HepG2 (cell line): ENCODE data around the gene ARHGEF16. TPM values are rescaled to one million over a fixed set of nuclear protein-coding genes. Genes with fewer than 3 reads are reported as not detected.

Experiments
- AHDC1 ChIP-seq: sonication (generic); formaldehyde crosslinking; IDR thresholded peaks from 2 replicates; pipeline ENCODE4 v1.5.1; 2020; ENCODE audit warnings: mild to moderate bottlenecking, missing genetic modification reagents, borderline replicate concordance
- BORCS8-MEF2B ChIP-seq: sonication (generic); formaldehyde crosslinking; IDR thresholded peaks from 2 replicates; pipeline ENCODE4 v1.8.0; 2022; ENCODE audit warnings: mild to moderate bottlenecking, missing genetic modification reagents
- CBX1 ChIP-seq: IDR thresholded peaks from one replicate; pipeline ENCODE4 v1.6.1; 2016; ENCODE audit warnings: antibody characterized with exemption, low read depth
- CREM ChIP-seq, 2 experiments: sonication (generic) in 1 of 2; formaldehyde crosslinking in 1 of 2; IDR thresholded peaks; 2 replicates each; pipeline versions ENCODE4 v1.4.0 to v1.6.1; 2016 to 2020; ENCODE audit warnings: antibody characterized with exemption in 1 of 2, mild to moderate bottlenecking in 1 of 2, missing genetic modification reagents in 1 of 2
- ETV5 ChIP-seq: IDR thresholded peaks from 2 replicates; pipeline ENCODE4 v1.6.1; 2018; ENCODE audit warnings: missing biosample characterization, missing genetic modification reagents, inconsistent platforms, borderline replicate concordance
- GLI4 ChIP-seq: sonication (generic); formaldehyde crosslinking; IDR thresholded peaks from 2 replicates; pipeline ENCODE4 v1.5.1; 2020; ENCODE audit warnings: missing genetic modification reagents, mild to moderate bottlenecking, moderate library complexity, borderline replicate concordance
- MED8 ChIP-seq: sonication (generic); formaldehyde crosslinking; IDR thresholded peaks from 2 replicates; pipeline ENCODE4 v1.8.1; 2023; ENCODE audit warnings: mild to moderate bottlenecking, missing genetic modification reagents; ENCODE audit not compliant: insufficient replicate concordance
- MXD1 ChIP-seq: sonication (generic); formaldehyde crosslinking; IDR thresholded peaks from 2 replicates; pipeline ENCODE4 v1.4.0; 2020; ENCODE audit warnings: mild to moderate bottlenecking, missing genetic modification reagents
- PCBP2 ChIP-seq: fragments of 200-400 bp; formaldehyde crosslinking; optimal IDR thresholded peaks from 2 replicates; pipeline ENCODE3; 2018; ENCODE audit warnings: low read length, low read depth; ENCODE audit not compliant: poor library complexity, severe bottlenecking
- ZMYM2 ChIP-seq: sonication (generic); formaldehyde crosslinking; IDR thresholded peaks from 2 replicates; pipeline ENCODE4 v1.8.0; 2022; ENCODE audit warnings: mild to moderate bottlenecking, missing genetic modification reagents
- ZNF260 ChIP-seq: sonication (generic); formaldehyde crosslinking; IDR thresholded peaks from 2 replicates; pipeline ENCODE4 v1.4.0; 2020; ENCODE audit warnings: missing genetic modification reagents, low read depth, mild to moderate bottlenecking, borderline replicate concordance
- polyA plus RNA-seq, 8 experiments: library from polyadenylated mRNA; depleted of rRNA in 3 of 8; stranded (reverse) in 7 of 8; unstranded in 1 of 8; fragments of >200 nt; fragmentation: Illumina TruSeq in 4 of 8; extraction: Trizol in 4 of 8; gene quantifications; 2 replicates each; pipeline versions ENCODE4 v1.2.1 to v1.2.3, GENCODE V29; 2011 to 2016; ENCODE audit warnings: low read depth in 4 of 8, missing spikeins in 1 of 8, mixed read lengths in 1 of 8; ENCODE audit not compliant: insufficient read depth in 1 of 8
- total RNA-seq, 5 experiments: library from RNA; depleted of rRNA; stranded (reverse); fragments of >200 nt; fragmentation: Illumina TruSeq; extraction: Trizol; gene quantifications; 2 replicates each; pipeline ENCODE4 v1.2.3, GENCODE V29; 2016; ENCODE audit warnings: low read depth in 1 of 5
- TF ChIP-seq, protein P1 (sequence below): sonication (generic); formaldehyde crosslinking; IDR thresholded peaks from 2 replicates; pipeline ENCODE4 v1.5.0; 2020; ENCODE audit warnings: mild to moderate bottlenecking, missing genetic modification reagents, borderline replicate concordance
- TF ChIP-seq, protein P2 (sequence below): sonication (generic); formaldehyde crosslinking; IDR thresholded peaks from 2 replicates; pipeline ENCODE4 v1.4.0; 2020; ENCODE audit warnings: missing genetic modification reagents, mild to moderate bottlenecking, borderline replicate concordance

Gene ARHGEF16
- total and polyA plus RNA-seq, 2 of the 13 experiments (the other 11 are each of a cell fraction or from before 2014, with no cell fraction given) = 20.3 to 39.9 TPM

DNA sequence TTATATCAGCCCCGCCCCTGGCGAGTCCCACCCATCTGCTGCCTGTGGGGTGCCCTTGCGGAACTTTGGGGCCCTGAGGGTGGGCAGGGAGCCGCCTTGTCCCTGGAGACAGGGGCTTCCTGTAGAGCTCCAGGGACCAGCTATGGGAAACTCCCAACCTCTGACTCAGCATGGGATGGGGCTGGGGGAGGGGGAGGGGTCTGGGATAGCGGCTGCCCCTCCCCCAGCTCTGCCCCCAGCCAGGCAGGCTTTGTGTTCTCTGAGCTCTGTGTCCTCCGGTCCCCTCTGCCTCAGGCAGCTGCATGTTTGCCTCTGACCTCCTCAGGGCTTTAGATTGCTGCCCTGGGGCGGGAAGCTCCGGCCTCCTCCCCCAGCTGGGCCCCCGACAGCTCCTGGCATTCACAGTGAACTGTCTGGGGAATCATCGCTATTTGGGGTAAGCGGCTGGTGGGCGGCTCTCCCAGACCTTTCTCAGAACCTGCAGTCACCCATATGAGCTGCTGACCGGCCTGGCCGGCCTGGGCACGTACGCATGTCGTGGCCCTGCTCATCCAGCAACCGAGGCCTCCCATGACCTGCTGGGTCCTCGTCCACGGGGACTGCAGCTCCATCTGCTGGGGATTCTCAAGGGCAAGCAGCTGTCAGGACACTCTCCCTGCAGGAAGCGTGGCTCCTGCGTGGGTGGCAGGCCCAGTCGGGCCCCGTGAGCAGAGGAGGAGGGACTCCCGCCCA is 17.1 kb downstream of the ARHGEF16 start (continued):
- TF ChIP-seq ZMYM2 (peak; percentile 44; the same call in 1 of the 2 replicates), MED8 (CRISPR knock-in tag) (peak; percentile 66), ETV5 (CRISPR knock-in tag) (peak; percentile 66; the same call in 1 of the 2 replicates), PCBP2 (no peak), CREM (IDR thresholded peaks at IDR 0.05) (peak; percentile 64; the same call in 1 of the 2 replicates), CREM (CRISPR knock-in tag; IDR thresholded peaks at IDR 0.05) (no peak), CBX1 (no peak), BORCS8-MEF2B (CRISPR knock-in tag) (peak; percentile 77; the same call in 1 of the 2 replicates), ZNF260 (CRISPR knock-in tag) (no peak), MXD1 (CRISPR knock-in tag) (no peak), GLI4 (peak; percentile 37; the same call in 1 of the 2 replicates), AHDC1 (CRISPR knock-in tag) (peak; percentile 69; the same call in 1 of the 2 replicates)
- TF ChIP-seq, protein P1, sequence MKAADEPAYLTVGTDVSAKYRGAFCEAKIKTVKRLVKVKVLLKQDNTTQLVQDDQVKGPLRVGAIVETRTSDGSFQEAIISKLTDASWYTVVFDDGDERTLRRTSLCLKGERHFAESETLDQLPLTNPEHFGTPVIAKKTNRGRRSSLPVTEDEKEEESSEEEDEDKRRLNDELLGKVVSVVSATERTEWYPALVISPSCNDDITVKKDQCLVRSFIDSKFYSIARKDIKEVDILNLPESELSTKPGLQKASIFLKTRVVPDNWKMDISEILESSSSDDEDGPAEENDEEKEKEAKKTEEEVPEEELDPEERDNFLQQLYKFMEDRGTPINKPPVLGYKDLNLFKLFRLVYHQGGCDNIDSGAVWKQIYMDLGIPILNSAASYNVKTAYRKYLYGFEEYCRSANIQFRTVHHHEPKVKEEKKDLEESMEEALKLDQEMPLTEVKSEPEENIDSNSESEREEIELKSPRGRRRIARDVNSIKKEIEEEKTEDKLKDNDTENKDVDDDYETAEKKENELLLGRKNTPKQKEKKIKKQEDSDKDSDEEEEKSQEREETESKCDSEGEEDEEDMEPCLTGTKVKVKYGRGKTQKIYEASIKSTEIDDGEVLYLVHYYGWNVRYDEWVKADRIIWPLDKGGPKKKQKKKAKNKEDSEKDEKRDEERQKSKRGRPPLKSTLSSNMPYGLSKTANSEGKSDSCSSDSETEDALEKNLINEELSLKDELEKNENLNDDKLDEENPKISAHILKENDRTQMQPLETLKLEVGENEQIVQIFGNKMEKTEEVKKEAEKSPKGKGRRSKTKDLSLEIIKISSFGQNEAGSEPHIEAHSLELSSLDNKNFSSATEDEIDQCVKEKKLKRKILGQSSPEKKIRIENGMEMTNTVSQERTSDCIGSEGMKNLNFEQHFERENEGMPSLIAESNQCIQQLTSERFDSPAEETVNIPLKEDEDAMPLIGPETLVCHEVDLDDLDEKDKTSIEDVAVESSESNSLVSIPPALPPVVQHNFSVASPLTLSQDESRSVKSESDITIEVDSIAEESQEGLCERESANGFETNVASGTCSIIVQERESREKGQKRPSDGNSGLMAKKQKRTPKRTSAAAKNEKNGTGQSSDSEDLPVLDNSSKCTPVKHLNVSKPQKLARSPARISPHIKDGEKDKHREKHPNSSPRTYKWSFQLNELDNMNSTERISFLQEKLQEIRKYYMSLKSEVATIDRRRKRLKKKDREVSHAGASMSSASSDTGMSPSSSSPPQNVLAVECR (CRISPR knock-in tag) = peak; percentile 71; the same call in 1 of the 2 replicates
- TF ChIP-seq, protein P2, sequence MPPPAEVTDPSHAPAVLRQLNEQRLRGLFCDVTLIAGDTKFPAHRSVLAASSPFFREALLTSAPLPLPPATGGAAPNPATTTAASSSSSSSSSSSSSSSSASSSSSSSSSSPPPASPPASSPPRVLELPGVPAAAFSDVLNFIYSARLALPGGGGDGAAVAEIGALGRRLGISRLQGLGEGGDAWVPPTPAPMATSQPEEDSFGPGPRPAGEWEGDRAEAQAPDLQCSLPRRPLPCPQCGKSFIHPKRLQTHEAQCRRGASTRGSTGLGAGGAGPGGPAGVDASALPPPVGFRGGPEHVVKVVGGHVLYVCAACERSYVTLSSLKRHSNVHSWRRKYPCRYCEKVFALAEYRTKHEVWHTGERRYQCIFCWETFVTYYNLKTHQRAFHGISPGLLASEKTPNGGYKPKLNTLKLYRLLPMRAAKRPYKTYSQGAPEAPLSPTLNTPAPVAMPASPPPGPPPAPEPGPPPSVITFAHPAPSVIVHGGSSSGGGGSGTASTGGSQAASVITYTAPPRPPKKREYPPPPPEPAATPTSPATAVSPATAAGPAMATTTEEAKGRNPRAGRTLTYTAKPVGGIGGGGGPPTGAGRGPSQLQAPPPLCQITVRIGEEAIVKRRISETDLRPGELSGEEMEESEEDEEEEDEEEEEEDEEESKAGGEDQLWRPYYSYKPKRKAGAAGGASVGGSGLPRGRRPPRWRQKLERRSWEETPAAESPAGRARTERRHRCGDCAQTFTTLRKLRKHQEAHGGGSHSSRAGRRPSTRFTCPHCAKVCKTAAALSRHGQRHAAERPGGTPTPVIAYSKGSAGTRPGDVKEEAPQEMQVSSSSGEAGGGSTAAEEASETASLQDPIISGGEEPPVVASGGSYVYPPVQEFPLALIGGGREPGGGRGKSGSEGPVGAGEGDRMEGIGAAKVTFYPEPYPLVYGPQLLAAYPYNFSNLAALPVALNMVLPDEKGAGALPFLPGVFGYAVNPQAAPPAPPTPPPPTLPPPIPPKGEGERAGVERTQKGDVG (CRISPR knock-in tag) = peak; percentile 65
